Endothelial cell of umbilical vein (primary cell): Measurements from ENCODE around the gene CPZ. TPM values are rescaled to one million over a fixed set of nuclear protein-coding genes. Genes with fewer than 3 reads are reported as not detected.

ENCODE experiments used
- BruUV-seq: library from RNA; stranded (reverse); fragments of 400-500 nt; replicated peaks from 2 replicates; lab custom pipeline; 2021; lab: Mats Ljungman, UMichigan
- CTCF ChIA-PET: fragments of 300-600, 350-600 bp; sonication (Branson Sonifier 250); formaldehyde crosslinking; loops from one replicate; lab custom pipeline; 2021; ENCODE audit warnings: antibody characterized with exemption, inconsistent platforms; lab: Charles Lee
- POLR2A ChIA-PET: fragments of 300-600, 350-600 bp; sonication (Branson Sonifier 250); formaldehyde crosslinking; loops from one replicate; lab custom pipeline; 2021; ENCODE audit warnings: antibody characterized with exemption, inconsistent platforms; lab: Charles Lee
- DNase-seq: peaks from one replicate; pipeline ENCODE4 v3.0.0-alpha.2; 2011; ENCODE audit warnings: low read depth, low spot score
- FAIRE-seq: peaks from 2 replicates; lab custom pipeline; 2011; peaks lifted over from hg19 to GRCh38; lab: Jason Lieb, UNC
- H2AFZ ChIP-seq: 2 replicates; pipeline ENCODE4 v1.6.0; 2012; ENCODE audit warnings: low read depth, low read length, control low read depth, inconsistent platforms
- H3K27ac ChIP-seq: 2 replicates; pipeline ENCODE4 v1.5.1; 2011; ENCODE audit warnings: low read depth, mild to moderate bottlenecking, control low read depth, low read length, moderate library complexity; ENCODE audit not compliant: insufficient read depth
- H3K27me3 ChIP-seq, 2 experiments: 2 replicates each; pipeline versions ENCODE4 v1.6.0 to v1.6.1; 2011; ENCODE audit warnings: low read length in 2 of 2, mixed read lengths in 1 of 2; ENCODE audit not compliant: control insufficient read depth in 2 of 2, insufficient read depth in 2 of 2
- H3K36me3 ChIP-seq, 2 experiments: 2 replicates in 1 of 2; 3 replicates in 1 of 2; pipeline ENCODE4 v1.5.1; 2011; ENCODE audit warnings: low read length in 2 of 2, mild to moderate bottlenecking in 1 of 2, moderate library complexity in 1 of 2; ENCODE audit not compliant: control insufficient read depth in 2 of 2, insufficient read depth in 2 of 2; ENCODE audit errors: extremely low read depth in 1 of 2
- H3K4me1 ChIP-seq: 3 replicates; pipeline ENCODE4 v1.5.1; 2011; ENCODE audit warnings: mild to moderate bottlenecking, low read length; ENCODE audit not compliant: control insufficient read depth, insufficient read depth; ENCODE audit errors: extremely low read depth
- H3K4me2 ChIP-seq: 2 replicates; pipeline ENCODE4 v1.6.1; 2011; ENCODE audit warnings: low read length, control low read depth, mixed read lengths; ENCODE audit not compliant: insufficient read depth
- H3K4me3 ChIP-seq, 3 experiments: fragments of 200-600 bp in 1 of 3; sonication (generic), shearing (Covaris generic) in 1 of 3; replicated peaks in 1 of 3; 2 replicates each; pipeline ENCODE4 v1.5.1; 2011 to 2016; ENCODE audit warnings: control low read depth in 3 of 3, low read length in 3 of 3, mild to moderate bottlenecking in 2 of 3, inconsistent platforms in 1 of 3, low read depth in 1 of 3, moderate library complexity in 1 of 3; ENCODE audit not compliant: insufficient read depth in 1 of 3
- H3K79me2 ChIP-seq: 2 replicates; pipeline ENCODE4 v1.6.0; 2012; ENCODE audit warnings: low read length, inconsistent platforms; ENCODE audit not compliant: control insufficient read depth, insufficient read depth
- H3K9ac ChIP-seq: replicated peaks from 2 replicates; pipeline ENCODE3; 2011; ENCODE audit warnings: low read length, control low read depth; ENCODE audit not compliant: insufficient read depth; ENCODE audit errors: extremely low read depth
- H3K9me1 ChIP-seq: replicated peaks from 3 replicates; pipeline ENCODE4 v1.6.0; 2011; ENCODE audit warnings: mild to moderate bottlenecking, low read length; ENCODE audit not compliant: control insufficient read depth, insufficient read depth; ENCODE audit errors: extremely low read depth
- H3K9me3 ChIP-seq: replicated peaks from 2 replicates; pipeline ENCODE4 v1.5.1; 2012; ENCODE audit warnings: low read length, inconsistent platforms; ENCODE audit not compliant: control insufficient read depth, insufficient read depth
- H4K20me1 ChIP-seq: replicated peaks from 2 replicates; pipeline ENCODE3; 2011; ENCODE audit warnings: mild to moderate bottlenecking, low read length; ENCODE audit not compliant: control insufficient read depth, insufficient read depth; ENCODE audit errors: extremely low read depth
- EZH2 ChIP-seq: IDR thresholded peaks from 2 replicates; pipeline ENCODE4 v1.6.1; 2012; ENCODE audit warnings: borderline replicate concordance, low read depth, mild to moderate bottlenecking, moderate library complexity, low read length, inconsistent platforms; ENCODE audit not compliant: severe bottlenecking
- FOS ChIP-seq: IDR thresholded peaks from 2 replicates; pipeline ENCODE4 v1.6.1; 2011; ENCODE audit warnings: mild to moderate bottlenecking, low read length, moderate library complexity, borderline replicate concordance; ENCODE audit not compliant: insufficient read depth
- GATA2 ChIP-seq: IDR thresholded peaks from 2 replicates; pipeline ENCODE4 v1.7.0; 2011; ENCODE audit warnings: low read depth, mild to moderate bottlenecking, moderate library complexity, mixed read lengths, low read length; ENCODE audit not compliant: insufficient read length, insufficient read depth
- JUN ChIP-seq: IDR thresholded peaks from 2 replicates; pipeline ENCODE4 v1.6.1; 2011; ENCODE audit warnings: borderline replicate concordance, low read depth; ENCODE audit not compliant: insufficient read length, insufficient read depth
- MYC ChIP-seq: IDR thresholded peaks from one replicate; pipeline ENCODE4 v1.6.1; 2011; ENCODE audit warnings: mild to moderate bottlenecking, low read depth, low read length
- POLR2AphosphoS5 ChIP-seq: IDR thresholded peaks from 2 replicates; pipeline ENCODE4 v1.6.1; 2012; ENCODE audit warnings: low read depth, mild to moderate bottlenecking, control low read depth, low read length, moderate library complexity; ENCODE audit not compliant: insufficient read depth
- dilution Hi-C: fragments of 300-500 bp; cut with MboI; formaldehyde crosslinking; loops from one replicate; pipeline ENCODE4 v1.15.0; 2019; ENCODE audit warnings: low sequenced_read_pairs; ENCODE audit not compliant: extremely low pct_ligation_motif_present
- intact Hi-C: fragments of 100-400 bp; cut with micrococcal nuclease; formaldehyde crosslinking; loops from one replicate; pipeline ENCODE4 v1.10.0; 2022
- polyA plus RNA-seq, 4 experiments: library from polyadenylated mRNA; depleted of rRNA in 3 of 4; stranded (reverse) in 3 of 4; unstranded in 1 of 4; fragments of >200 nt; gene quantifications; 2 replicates each; pipeline versions ENCODE4 v1.2.1 to v1.2.3, GENCODE V29; 2011 to 2012; ENCODE audit warnings: missing spikeins in 1 of 4
- total RNA-seq: library from RNA; stranded (reverse); gene quantifications from 2 replicates; pipeline ENCODE4 v1.2.3, GENCODE V29; 2021
- TF ChIP-seq, protein P1 (sequence below): IDR thresholded peaks from 2 replicates; pipeline ENCODE4 v1.6.1; 2011; ENCODE audit not compliant: insufficient read depth, insufficient read length
- TF ChIP-seq, protein P2 (sequence below), 2 donors: IDR thresholded peaks; 1 replicate in 1 of 2; 2 replicates in 1 of 2; pipeline ENCODE4 v1.5.1; 2011; ENCODE audit warnings: low read length in 2 of 2, mild to moderate bottlenecking in 2 of 2, moderate library complexity in 2 of 2, control low read depth in 1 of 2, inconsistent platforms in 1 of 2, low read depth in 1 of 2; ENCODE audit not compliant: insufficient read depth in 1 of 2; ENCODE audit errors: extremely low read depth in 1 of 2

The CPZ gene
- total and polyA plus RNA-seq, 2 donors (not counting 3 experiments of a cell fraction or from before 2014, with no cell fraction given): not detected

DNA sequence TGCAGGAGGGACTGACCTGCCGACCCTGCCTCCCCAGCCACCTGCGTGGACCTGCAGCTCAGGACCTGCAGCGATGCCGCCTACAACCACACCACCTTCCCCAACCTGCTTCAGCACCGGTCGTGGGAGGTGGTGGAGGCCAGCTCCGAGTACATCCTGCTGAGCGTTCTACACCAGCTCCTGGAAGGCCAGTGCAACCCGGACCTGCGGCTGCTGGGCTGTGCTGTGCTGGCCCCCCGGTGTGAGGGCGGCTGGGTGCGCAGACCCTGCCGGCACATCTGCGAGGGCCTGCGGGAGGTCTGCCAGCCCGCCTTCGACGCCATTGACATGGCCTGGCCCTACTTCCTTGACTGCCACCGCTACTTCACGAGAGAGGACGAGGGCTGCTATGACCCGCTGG lies 8.5 kb downstream of the CPZ start:
- Histone ChIP-seq H3K36me3 (no peaks in the 10 kb centered on the region), H3K27me3 (no peaks in the 10 kb centered on the region), H3K9me3 (no peaks in the 10 kb centered on the region), H4K20me1 (no peaks in the 10 kb centered on the region), H3K27ac (no peak overlapping the region), H3K9me1 (no peaks in the 10 kb centered on the region), H2AFZ (no peak overlapping the region), H3K4me3 (no peak overlapping the region), H3K79me2 (no peaks in the 10 kb centered on the region), H3K9ac (no peak overlapping the region), H3K4me2 (no peak overlapping the region), H3K4me1 (no peaks in the 10 kb centered on the region)
- POLR2A ChIA-PET: no interaction called here
- CTCF ChIA-PET: no interaction called here
- dilution Hi-C loops: no loop called here
- intact Hi-C loops: no loop called here
- FAIRE-seq (no peak), DNase-seq (no peak)
- TF ChIP-seq FOS (no peak), GATA2 (no peak), MYC (no peak), EZH2 (no peak), JUN (no peak), POLR2AphosphoS5 (no peak)
- TF ChIP-seq, protein P1, sequence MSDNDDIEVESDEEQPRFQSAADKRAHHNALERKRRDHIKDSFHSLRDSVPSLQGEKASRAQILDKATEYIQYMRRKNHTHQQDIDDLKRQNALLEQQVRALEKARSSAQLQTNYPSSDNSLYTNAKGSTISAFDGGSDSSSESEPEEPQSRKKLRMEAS: no peak
- TF ChIP-seq, protein P2, sequence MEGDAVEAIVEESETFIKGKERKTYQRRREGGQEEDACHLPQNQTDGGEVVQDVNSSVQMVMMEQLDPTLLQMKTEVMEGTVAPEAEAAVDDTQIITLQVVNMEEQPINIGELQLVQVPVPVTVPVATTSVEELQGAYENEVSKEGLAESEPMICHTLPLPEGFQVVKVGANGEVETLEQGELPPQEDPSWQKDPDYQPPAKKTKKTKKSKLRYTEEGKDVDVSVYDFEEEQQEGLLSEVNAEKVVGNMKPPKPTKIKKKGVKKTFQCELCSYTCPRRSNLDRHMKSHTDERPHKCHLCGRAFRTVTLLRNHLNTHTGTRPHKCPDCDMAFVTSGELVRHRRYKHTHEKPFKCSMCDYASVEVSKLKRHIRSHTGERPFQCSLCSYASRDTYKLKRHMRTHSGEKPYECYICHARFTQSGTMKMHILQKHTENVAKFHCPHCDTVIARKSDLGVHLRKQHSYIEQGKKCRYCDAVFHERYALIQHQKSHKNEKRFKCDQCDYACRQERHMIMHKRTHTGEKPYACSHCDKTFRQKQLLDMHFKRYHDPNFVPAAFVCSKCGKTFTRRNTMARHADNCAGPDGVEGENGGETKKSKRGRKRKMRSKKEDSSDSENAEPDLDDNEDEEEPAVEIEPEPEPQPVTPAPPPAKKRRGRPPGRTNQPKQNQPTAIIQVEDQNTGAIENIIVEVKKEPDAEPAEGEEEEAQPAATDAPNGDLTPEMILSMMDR (IDR thresholded peaks at IDR 0.05; ENCODE audit: extremely low read depth in 1 of 2, insufficient read depth in 1 of 2, low read depth in 1 of 2, low read length in 2 of 2): no peak
- BruUV-seq: no TSS peak
